NCI-H2029 (cell line): ENCODE data around the gene TACC2.
"Not testable (repeated sequence)": the region's sequence is repeated elsewhere in the genome, so short reads cannot be mapped to it uniquely, and the experiment has no call there.

ENCODE experiments used
- DNase-seq: peaks from one replicate; lab custom pipeline; 2025; lab: John Stamatoyannopoulos, UW

TACC2 gene

GRCh38 chr10:122057841-122058413 is 69.0 kb downstream of the TACC2 start:
- no peak for DNase-seq

DNA sequence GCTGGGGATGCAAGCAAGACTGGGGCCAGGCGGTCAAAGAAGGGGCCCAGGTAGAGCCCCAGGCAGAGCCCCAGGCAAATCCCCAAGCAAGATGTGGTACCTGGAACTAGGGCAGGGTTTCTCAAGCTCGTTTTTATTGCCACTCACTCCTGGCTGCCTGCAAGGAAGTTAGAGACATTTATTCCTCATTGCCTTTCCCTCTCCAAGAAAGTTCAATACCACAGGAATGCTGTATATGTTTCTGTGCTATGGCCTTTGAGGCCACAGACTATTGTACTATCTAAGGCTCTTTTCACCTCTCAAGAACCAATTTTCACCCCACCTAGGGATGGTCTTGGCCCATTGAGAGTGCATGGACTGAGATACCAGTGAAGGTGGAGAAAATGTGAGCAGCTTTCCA is 71.3 kb downstream of the TACC2 start:
- no peak for DNase-seq

DNA sequence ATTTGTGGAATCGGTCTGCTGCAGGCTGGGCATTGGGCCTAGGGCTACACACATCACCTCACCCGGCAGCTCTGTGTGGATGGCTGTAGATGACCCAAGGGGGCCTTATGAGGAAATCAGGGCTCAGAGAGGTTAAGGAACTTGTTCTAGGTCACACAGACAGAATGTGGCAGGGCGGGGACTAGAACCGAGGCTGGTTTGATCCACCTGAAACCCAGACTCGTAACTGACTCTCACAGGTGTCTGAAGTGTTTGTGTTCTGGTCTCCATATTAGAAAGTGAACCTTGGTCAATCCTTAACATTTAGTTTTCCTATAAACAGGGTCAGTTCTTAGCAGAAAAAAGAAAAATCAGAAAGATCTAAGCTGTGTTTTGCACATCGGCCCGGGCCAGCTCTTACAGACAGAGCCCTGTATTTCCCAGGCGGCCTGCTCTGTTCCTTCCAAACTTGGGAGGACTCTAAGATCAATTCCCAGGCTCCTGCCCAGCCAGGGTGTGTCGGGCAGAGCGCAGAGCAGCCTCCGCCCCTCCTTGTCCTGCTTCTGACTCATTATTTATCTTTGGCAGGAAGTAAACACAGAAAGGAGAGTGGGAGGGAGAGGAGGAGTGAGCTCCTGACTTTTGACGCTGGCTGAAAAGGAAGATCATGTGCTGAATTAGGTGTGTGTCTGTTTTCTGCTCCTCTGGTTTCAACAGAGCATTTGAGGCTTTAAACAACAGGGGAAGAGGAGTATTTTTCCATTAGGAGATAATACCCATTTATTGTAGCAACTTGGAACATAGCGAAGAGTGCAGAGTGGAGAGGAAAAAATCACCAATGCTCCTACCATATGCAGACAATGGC is 74.1 kb downstream of the TACC2 start:
- DNase-seq = peak; percentile 71

DNA sequence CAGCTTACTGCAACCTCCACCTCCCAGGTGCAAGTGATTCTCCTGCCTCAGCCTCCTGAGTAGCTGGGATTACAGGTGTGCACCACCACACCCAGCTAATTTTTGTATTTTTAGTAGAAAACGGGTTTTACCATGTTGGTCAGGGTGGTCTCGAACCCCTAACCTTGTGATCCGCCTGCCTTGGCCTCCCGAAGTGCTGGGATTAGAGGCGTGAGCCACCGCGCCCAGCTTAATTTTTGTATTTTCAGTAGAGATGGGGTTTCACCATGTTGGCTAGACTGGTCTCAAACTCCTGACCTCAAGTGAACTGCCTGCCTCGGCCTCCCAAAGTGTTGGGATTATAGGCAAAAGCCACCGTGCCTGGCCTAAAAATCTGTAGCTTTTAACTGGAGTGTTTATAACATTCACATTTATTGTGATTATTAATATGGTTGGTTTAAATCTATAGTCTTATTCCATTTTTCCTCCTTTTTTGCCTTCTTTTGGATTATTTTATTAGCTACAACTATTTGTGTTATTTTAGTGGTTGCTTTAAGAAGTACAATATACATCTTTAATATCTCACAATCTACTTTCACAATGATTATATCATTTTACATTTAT is 77.5 kb downstream of the TACC2 start:
- DNase-seq = not testable (repeated sequence)

DNA sequence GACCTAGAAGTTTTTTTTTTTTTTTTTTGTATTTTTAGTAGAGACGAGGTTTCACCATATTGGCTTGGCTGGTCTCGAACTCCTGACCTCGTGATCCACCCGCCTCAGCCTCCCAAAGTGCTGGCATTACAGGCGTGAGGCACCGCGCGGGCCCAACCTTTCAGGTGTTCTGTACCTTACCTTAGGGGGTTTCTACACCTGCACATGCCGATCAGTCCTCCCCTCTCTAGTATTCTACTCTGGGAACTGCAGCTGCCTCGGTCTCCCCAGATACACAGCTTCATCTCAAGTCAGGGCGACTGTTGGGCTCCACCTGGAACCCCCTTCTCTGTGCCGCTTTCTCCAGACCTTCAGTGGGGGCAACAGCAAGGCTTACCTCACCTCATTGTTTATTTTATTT is 79.9 kb downstream of the TACC2 start:
- no peak for DNase-seq

GRCh38 chr10:122072491-122072890 is 83.5 kb downstream of the TACC2 start:
- no peak for DNase-seq

DNA sequence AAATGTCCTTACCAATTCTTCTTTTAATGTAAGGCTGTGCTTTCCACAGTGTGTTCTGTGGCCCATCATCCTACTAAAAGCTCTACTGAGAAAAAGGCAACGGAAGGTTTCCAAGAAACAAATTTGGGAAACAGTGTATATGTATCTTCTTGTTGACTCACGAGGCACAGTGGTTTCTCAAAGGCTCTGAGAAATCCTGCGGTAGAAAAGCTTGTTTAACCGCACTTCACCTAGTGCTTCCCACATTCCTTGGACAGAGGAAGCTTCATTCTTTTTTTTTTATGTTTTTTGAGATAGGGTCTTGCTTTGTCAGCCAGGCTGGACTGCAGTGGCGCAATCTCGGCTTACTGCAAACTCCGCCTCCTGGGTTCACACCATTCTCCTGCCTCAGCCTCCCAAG is 84.5 kb downstream of the TACC2 start:
- DNase-seq = no peak

DNA sequence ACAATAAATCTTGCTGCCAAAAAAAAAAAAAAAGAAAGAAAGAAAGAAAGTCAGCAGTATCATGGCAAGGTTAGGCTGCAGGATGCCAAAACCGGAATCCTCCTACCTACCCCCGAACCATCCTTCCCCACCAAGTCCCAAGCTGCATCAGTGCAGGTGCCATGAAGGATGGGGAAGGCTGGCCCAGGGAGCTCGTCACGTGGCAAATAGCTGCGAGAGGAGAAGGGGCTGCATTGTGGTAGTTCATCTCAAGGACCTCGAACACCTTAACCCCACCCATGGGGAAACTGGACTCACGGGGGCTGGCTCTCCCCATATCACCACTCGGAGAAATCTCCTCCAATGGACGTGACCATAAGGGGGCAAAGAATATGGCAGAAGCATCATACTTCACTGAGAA is 86.2 kb downstream of the TACC2 start:
- no peak for DNase-seq

DNA sequence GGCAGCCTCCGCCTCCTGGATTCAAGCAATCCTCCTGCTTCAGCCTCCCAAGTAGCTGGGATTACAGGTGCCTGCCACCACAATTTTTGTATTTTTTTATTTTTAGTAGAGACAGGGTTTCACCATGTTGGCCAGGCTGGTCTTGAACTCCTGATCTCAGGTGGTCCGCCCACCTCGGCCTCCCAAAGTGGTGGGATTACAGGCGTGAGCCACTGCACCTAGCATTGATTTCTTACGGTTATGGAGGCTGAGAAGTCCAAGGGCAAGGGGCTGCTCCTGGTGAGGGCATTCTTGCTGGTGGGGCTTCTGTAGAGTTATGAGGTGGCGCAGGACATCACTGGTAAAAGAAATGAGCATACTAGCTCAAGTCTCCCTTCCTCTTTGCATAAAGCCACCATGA is 86.9 kb downstream of the TACC2 start:
- DNase-seq = not testable (repeated sequence)

DNA sequence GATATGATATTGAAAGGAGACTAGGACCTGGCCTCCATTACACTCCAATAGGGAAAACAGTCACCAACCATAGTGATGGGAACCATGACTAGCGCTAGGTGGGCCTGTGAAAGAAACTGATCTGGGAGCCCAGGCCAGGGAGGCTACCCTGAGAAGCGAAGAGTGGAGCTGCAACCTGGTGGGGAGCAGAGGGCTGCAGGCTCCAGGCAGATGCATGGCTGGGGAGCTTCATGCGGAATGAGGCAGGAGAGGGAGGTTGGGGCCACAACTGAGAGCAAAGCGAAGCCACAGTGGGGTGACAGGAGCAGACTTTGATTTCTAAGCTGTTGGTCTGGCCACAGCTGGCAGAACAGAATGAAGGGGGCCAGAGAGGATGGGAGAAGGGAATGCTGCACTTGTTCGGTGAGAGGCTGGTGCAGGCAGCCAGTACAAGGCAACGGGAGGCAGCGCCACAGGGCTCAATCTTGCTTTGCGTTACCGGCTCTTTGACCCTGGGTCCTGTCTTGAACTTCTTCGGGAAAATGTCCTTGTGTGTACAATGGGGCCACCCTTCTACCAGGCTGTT is 88.4 kb downstream of the TACC2 start:
- DNase-seq = no peak

DNA sequence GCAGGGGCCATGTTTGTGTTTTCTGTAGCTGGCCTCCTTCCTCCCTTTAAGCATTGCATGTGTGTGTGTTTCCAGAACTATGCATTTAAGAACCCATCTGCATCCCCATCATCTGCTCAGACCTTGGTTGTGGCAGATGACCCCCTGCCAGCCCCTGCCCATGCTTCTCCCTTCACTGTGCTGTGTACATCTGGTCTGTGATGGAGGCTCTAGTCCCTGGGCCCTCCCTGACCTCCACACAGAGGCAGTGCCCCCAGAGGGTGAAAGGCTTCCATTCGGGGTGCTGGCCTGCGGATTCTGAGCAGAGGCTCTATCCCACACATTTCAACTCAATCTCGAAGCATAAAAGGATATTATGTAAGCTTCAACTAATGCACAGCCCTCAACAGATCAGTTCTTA is 89.4 kb downstream of the TACC2 start:
- DNase-seq = no peak

GRCh38 chr10:122078965-122079795 is 90.2 kb downstream of the TACC2 start:
- DNase-seq = no peak

- no peak for DNase-seq
Measured at GRCh38 chr10:122082616-122083477, 93.9 kb downstream of the TACC2 start.

DNA sequence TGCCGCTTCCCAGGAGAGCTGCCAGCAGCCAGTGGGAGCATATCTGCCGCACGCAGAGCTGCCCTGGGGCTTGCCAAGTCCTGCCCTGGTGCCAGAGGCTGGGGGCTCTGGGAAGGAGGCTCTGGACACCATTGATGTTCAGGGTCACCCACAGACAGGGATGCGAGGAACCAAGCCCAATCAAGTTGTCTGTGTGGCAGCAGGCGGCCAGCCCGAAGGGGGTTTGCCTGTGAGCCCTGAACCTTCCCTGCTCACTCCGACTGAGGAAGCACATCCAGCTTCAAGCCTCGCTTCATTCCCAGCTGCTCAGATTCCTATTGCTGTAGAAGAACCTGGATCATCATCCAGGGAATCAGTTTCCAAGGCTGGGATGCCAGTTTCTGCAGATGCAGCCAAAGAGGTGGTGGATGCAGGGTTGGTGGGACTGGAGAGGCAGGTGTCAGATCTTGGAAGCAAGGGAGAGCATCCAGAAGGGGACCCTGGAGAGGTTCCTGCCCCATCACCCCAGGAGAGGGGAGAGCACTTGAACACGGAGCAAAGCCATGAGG is 94.6 kb downstream of the TACC2 start:
- DNase-seq = no peak

DNA sequence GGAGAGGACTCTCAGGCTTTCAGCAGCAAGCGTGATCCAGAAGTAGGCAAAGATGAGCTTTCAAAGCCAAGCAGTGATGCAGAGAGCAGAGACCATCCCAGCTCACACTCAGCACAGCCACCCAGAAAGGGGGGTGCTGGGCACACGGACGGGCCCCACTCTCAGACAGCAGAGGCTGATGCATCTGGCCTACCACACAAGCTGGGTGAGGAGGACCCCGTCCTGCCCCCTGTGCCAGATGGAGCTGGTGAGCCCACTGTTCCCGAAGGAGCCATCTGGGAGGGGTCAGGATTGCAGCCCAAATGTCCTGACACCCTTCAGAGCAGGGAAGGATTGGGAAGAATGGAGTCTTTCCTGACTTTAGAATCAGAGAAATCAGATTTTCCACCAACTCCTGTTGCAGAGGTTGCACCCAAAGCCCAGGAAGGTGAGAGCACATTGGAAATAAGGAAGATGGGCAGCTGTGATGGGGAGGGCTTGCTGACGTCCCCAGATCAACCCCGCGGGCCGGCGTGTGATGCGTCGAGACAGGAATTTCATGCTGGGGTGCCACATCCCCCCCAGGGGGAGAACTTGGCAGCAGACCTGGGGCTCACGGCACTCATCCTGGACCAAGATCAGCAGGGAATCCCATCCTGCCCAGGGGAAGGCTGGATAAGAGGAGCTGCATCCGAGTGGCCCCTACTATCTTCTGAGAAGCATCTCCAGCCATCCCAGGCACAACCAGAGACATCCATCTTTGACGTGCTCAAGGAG is 95.5 kb downstream of the TACC2 start:
- DNase-seq = no peak

DNA sequence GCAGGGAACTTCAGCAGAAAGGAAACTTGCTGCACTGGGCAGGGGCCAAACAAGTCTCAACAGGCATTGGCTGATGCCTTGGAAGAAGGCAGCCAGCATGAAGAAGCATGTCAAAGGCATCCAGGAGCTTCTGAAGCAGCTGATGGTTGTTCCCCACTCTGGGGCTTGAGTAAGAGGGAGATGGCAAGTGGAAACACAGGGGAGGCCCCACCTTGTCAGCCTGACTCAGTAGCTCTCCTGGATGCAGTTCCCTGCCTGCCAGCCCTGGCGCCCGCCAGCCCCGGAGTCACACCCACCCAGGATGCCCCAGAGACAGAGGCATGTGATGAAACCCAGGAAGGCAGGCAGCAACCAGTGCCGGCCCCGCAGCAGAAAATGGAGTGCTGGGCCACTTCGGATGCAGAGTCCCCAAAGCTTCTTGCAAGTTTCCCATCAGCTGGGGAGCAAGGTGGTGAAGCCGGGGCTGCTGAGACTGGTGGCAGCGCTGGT is 96.5 kb downstream of the TACC2 start:
- DNase-seq = no peak

GRCh38 chr10:122086416-122087240 is 97.7 kb downstream of the TACC2 start:
- no peak for DNase-seq

GRCh38 chr10:122087436-122087835 is 98.5 kb downstream of the TACC2 start:
- no peak for DNase-seq
